Progenitor cell of endocrine pancreas (in vitro differentiated cells): ENCODE data around the gene ULBP1. TPM values are rescaled to one million over a fixed set of nuclear protein-coding genes. Genes with fewer than 3 reads are reported as not detected.
"Not testable (repeated sequence)": the region's sequence is repeated elsewhere in the genome, so short reads cannot be mapped to it uniquely, and the experiment has no call there.

Experiments
- DNase-seq: peaks from one replicate; pipeline ENCODE4 v3.0.0; 2021; ENCODE audit warnings: low spot score; ENCODE audit not compliant: unreplicated experiment
- H3K27ac Mint-ChIP-seq: 2 replicates; pipeline ENCODE4 v1.8.0; 2021; ENCODE audit warnings: mild to moderate bottlenecking, moderate library complexity, mixed read lengths
- H3K27me3 Mint-ChIP-seq: 2 replicates; pipeline ENCODE4 v1.8.0; 2021; ENCODE audit warnings: mixed read lengths
- H3K36me3 Mint-ChIP-seq: 2 replicates; pipeline ENCODE4 v1.8.0; 2022; ENCODE audit warnings: mixed read lengths; ENCODE audit not compliant: insufficient read depth
- H3K4me1 Mint-ChIP-seq: 2 replicates; pipeline ENCODE4 v1.8.0; 2021; ENCODE audit warnings: low read depth, mixed read lengths
- H3K4me3 Mint-ChIP-seq: 2 replicates; pipeline ENCODE4 v1.8.0; 2021; ENCODE audit warnings: low read depth, mild to moderate bottlenecking, moderate library complexity, mixed read lengths
- H3K9me3 Mint-ChIP-seq: 2 replicates; pipeline ENCODE4 v1.8.0; 2021; ENCODE audit warnings: low read depth, mixed read lengths
- total RNA-seq: library from RNA; stranded (reverse); gene quantifications from 2 replicates; pipeline ENCODE4 v1.2.1, GENCODE V29; 2021
- TF ChIP-seq, protein P1 (sequence below): fragments of 200-600 bp; sonication (generic); IDR thresholded peaks from one replicate; pipeline ENCODE4 v1.5.0; 2021; ENCODE audit warnings: antibody characterized with exemption, mild to moderate bottlenecking; ENCODE audit not compliant: unreplicated experiment

ULBP1 gene
- total RNA-seq, 1 donor from 2014 or later, result 0.60 TPM

DNA sequence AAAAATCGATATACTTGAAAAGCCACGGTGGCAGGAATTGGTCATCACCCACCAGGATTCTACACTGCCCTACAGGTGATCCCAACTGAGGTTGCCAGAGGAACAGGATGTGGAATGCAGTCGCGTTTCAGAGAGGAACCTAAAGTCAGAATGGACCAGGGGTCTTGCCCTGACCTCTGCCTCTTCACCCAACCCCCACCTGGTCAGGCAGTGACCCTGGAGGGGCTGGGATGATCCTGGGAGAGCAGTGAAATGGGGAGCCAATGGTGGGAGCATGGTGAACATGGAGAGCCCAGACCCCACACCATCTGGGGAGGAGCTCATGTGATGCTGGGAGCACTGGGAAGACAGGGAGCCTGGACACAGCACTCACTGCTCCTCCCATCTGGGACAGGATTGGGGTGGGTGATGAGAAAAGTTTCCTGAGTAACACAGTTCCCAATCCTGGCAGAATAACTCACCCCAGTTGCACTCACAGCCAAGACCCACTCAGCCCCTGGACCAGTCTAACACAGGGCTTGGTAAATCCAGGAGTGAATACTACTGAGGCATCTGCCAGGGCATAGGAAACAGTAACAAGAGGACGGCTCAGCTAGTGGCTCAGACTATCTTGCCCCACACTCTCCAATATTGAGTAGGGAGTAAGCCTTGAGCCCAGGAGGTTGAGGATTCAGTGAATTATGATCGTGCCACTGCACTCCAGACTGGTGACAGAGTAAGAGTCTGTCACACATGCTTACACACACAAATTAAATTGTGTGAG is 23.7 kb upstream of the ULBP1 start:
- no peak for DNase-seq
- TF ChIP-seq, protein P1, sequence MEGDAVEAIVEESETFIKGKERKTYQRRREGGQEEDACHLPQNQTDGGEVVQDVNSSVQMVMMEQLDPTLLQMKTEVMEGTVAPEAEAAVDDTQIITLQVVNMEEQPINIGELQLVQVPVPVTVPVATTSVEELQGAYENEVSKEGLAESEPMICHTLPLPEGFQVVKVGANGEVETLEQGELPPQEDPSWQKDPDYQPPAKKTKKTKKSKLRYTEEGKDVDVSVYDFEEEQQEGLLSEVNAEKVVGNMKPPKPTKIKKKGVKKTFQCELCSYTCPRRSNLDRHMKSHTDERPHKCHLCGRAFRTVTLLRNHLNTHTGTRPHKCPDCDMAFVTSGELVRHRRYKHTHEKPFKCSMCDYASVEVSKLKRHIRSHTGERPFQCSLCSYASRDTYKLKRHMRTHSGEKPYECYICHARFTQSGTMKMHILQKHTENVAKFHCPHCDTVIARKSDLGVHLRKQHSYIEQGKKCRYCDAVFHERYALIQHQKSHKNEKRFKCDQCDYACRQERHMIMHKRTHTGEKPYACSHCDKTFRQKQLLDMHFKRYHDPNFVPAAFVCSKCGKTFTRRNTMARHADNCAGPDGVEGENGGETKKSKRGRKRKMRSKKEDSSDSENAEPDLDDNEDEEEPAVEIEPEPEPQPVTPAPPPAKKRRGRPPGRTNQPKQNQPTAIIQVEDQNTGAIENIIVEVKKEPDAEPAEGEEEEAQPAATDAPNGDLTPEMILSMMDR, result no peak
- no peaks in the 10 kb centered on the region for H3K36me3 Mint-ChIP-seq
- H3K9me3 Mint-ChIP-seq, result no peaks in the 10 kb centered on the region
- H3K27me3 Mint-ChIP-seq, result peaks cover 87% of the 10 kb centered on the region
- no peak overlapping the region for H3K27ac Mint-ChIP-seq
- peaks cover 6% of the 10 kb centered on the region for H3K4me1 Mint-ChIP-seq
- H3K4me3 Mint-ChIP-seq, result no peak overlapping the region

DNA sequence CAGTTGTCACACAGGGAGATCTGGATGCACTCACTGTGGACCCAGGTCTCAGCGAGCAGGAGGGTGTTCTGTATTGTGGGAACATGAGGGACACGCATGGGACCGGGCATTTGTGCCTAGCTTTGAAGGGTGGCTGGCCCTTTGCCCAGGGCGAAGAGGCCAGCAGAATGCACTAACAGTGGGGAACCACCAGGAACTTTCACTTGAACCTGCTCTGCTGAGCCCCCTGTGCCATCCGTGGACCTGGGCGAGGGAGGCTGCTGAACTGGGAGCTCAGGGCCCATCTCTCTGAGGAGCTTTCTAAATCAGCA is 23.1 kb upstream of the ULBP1 start:
- Mint-ChIP-seq H3K4me3 (no peak overlapping the region), H3K4me1 (peaks cover 6% of the 10 kb centered on the region), H3K27me3 (peaks cover 87% of the 10 kb centered on the region), H3K9me3 (no peaks in the 10 kb centered on the region), H3K36me3 (no peaks in the 10 kb centered on the region), H3K27ac (no peak overlapping the region)
- TF ChIP-seq, protein P1, result no peak
- DNase-seq, result no peak

DNA sequence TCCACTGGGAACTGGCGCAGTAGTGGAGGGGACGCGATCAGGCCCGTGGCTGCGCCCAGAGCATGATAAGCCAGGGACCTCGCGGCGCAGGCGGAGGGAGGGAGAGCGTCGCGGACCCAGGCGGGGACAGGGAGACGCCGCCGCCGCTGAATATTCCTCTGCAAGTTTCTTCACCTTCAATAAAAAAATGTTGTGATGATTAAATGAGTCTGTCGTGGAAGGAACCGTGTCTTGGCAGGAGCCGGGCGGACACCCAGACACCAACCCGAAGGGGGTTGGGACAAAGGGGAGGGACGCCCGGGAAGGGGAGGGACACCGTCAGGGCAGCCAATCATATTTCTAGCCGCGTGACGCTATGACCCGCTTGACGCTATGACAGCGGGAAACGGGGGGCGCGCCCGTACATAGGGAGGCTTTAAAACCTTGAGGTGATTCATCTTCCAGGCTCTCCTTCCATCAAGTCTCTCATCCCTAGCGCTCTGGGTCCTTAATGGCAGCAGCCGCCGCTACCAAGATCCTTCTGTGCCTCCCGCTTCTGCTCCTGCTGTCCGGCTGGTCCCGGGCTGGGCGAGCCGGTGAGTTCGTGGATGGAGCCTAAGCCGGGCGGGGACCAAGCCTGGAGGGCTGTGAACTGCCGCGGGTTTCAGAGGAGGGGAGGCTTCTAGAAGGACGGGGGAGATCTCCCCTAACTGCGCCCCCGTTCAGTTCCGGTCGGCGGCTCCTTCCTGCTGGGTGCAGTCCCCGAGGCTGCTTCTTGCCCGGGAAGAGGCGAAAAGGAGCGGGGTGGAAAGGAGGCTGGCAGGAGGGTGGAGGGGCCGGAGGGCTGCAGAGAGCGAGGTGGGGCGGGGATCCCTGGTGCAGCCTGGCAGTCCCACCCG is 21.9 kb upstream of the ULBP1 start, which contains the start of gene ULBP2:
Gene ULBP2, plus strand, starts transcription at position 432 of the 878 bp plus-strand sequence. Its CDS starts 59 bp downstream, at position 491.
- peak within 1 kb of the TSS; percentile 79 for H3K4me3 Mint-ChIP-seq
- H3K4me1 Mint-ChIP-seq, result peaks cover 6% of the 10 kb centered on the region
- no peaks in the 10 kb centered on the region for H3K9me3 Mint-ChIP-seq
- H3K36me3 Mint-ChIP-seq, result no peaks in the 10 kb centered on the region
- TF ChIP-seq, protein P1, result no peak
- peaks cover 83% of the 10 kb centered on the region for H3K27me3 Mint-ChIP-seq
- H3K27ac Mint-ChIP-seq, result peak within 1 kb of the TSS; percentile 49
- no peak for DNase-seq

DNA sequence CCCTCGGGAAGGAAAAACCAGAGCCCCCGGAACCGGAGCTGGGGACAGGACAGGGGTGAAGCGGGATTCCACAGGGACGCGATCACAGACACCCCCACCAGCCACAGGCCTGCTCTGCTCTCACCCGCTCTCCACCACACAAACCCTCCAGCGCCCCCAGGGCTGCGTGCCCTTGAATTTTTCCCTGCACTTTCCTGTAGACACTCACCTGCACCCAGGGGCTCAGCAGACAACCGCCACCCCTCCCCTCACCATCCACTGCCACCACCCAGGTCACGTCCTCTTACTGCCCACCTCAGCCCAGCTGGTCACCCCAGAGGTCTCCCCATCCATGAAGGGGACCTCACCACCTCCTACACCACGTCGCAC is 21.3 kb upstream of the ULBP1 start:
- Mint-ChIP-seq H3K4me3 (peak overlapping the region; percentile 79), H3K36me3 (no peaks in the 10 kb centered on the region), H3K27me3 (peaks cover 78% of the 10 kb centered on the region), H3K27ac (no peak overlapping the region), H3K4me1 (peaks cover 6% of the 10 kb centered on the region), H3K9me3 (no peaks in the 10 kb centered on the region)
- DNase-seq, result no peak
- TF ChIP-seq, protein P1, result no peak

DNA sequence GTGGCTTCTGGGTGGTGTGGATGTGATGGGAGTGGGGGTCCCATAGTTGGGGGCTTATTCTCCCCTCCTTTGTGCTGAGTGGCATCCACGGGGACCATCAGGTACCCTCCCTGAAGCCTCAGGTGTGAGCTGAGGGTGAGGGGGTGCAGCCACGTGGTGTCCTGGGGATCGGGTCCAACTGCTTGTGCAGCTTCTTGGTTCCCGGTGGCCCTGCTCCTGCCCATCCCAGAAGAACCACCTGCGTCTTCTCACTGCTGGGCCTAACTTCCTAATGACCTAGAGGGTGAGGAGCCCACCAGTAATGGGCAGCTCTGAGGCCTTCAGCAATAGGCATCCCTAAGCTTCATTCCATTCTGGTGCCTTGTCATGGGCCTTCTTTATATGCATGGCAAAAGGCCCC is 20.4 kb upstream of the ULBP1 start:
- DNase-seq, H3K4me3 Mint-ChIP-seq, H3K36me3 Mint-ChIP-seq, H3K27ac Mint-ChIP-seq, H3K4me1 Mint-ChIP-seq, H3K9me3 Mint-ChIP-seq: not testable (repeated sequence)
- peaks cover 78% of the 10 kb centered on the region for H3K27me3 Mint-ChIP-seq

DNA sequence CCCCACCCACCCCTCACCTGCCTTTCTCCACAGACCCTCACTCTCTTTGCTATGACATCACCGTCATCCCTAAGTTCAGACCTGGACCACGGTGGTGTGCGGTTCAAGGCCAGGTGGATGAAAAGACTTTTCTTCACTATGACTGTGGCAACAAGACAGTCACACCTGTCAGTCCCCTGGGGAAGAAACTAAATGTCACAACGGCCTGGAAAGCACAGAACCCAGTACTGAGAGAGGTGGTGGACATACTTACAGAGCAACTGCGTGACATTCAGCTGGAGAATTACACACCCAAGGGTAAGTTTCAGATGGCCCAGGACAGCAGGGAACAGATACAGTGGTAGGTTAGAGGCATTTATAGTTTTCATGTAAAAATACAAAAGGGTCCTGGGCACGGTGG is 18.5 kb upstream of the ULBP1 start:
- not testable (repeated sequence) for DNase-seq, H3K9me3 Mint-ChIP-seq, H3K4me1 Mint-ChIP-seq, H3K27ac Mint-ChIP-seq, H3K4me3 Mint-ChIP-seq, H3K36me3 Mint-ChIP-seq
- peaks cover 80% of the 10 kb centered on the region for H3K27me3 Mint-ChIP-seq

DNA sequence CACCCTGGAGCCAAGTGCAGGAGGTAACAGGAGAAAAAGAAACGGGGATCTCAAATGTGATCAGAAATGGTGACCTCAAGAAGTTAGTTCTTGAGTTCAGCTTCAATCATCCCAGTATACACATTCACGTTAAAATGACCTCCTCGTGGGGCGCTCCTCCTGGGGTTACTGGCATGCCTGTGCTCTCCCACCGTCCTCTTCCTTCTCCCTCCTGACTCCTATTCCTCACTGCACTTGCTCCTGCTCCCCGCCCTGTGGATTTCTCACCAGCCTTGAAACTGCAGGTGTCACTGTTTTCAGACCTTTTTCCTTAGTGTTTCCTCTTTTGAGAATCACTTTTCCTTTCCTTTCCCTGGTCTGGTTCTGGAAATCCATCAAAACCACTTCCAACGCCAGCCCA is 17.1 kb upstream of the ULBP1 start:
- not testable (repeated sequence) for H3K4me3 Mint-ChIP-seq, H3K9me3 Mint-ChIP-seq, H3K36me3 Mint-ChIP-seq, DNase-seq, H3K4me1 Mint-ChIP-seq, H3K27ac Mint-ChIP-seq
- peaks cover 80% of the 10 kb centered on the region for H3K27me3 Mint-ChIP-seq

DNA sequence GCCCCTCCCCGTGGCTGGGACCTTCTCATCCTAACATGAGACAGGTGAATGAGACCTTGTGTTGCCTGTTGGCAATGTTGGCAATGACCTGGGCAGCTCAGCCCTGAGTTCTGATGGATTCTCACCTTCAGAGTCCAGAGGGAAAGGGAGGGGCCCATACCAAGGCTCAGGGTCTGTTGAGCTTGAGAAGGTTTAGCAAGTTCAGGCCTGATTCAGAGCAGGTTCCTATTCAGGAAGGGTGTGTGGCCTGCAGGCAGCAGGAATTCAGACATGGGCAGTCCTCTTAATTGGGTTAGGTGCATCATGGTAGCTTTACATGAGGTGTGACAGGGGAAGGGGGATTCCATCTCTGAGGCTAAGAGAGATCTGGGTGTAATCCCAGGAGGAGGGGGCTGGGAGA is 16.2 kb upstream of the ULBP1 start:
- peaks cover 82% of the 10 kb centered on the region for H3K27me3 Mint-ChIP-seq
- not testable (repeated sequence) for H3K4me1 Mint-ChIP-seq, H3K36me3 Mint-ChIP-seq, DNase-seq, H3K9me3 Mint-ChIP-seq, H3K4me3 Mint-ChIP-seq, H3K27ac Mint-ChIP-seq
